Caco-2 (cell line): ENCODE data around the gene AGR2. TPM values are rescaled to one million over a fixed set of nuclear protein-coding genes. Genes with fewer than 3 reads are reported as not detected.

Experiments
- BruUV-seq: library from RNA; stranded (reverse); fragments of 400-500 nt; replicated peaks from 2 replicates; lab custom pipeline; 2021; lab: Mats Ljungman, UMichigan
- CTCF ChIA-PET: fragments of 300-600 bp; sonication (Branson Sonifier 250); formaldehyde crosslinking; loops from one replicate; lab custom pipeline; 2022; ENCODE audit warnings: antibody characterized with exemption; lab: Charles Lee
- POLR2A ChIA-PET: fragments of 300-600 bp; sonication (Branson Sonifier 250); formaldehyde crosslinking; loops from one replicate; lab custom pipeline; 2022; ENCODE audit warnings: antibody characterized with exemption; lab: Charles Lee
- DNase-seq, 2 experiments: peaks; one replicate each; pipeline versions ENCODE4 v3.0.0 to v3.0.0-alpha.2; 2020 to 2022
- H3K27me3 ChIP-seq: replicated peaks from 2 replicates; pipeline ENCODE4 v1.6.0; 2011; ENCODE audit warnings: low read length; ENCODE audit not compliant: control insufficient read depth, insufficient read depth
- H3K36me3 ChIP-seq: 2 replicates; pipeline ENCODE4 v1.5.1; 2011; ENCODE audit warnings: low read length; ENCODE audit not compliant: control insufficient read depth, insufficient read depth
- H3K4me1 ChIP-seq: fragments of 250-450 bp; sonication (Bioruptor Pico); 2 replicates; pipeline ENCODE4 v1.5.1; 2020; ENCODE audit warnings: mild to moderate bottlenecking
- H3K4me3 ChIP-seq: 2 replicates; pipeline ENCODE4 v1.5.1; 2011; ENCODE audit warnings: low read depth, mild to moderate bottlenecking, control low read depth, low read length
- H3K9me3 ChIP-seq: fragments of 250-450 bp; sonication (Bioruptor Pico); 2 replicates; pipeline ENCODE4 v1.5.1; 2020; ENCODE audit warnings: mild to moderate bottlenecking, moderate library complexity
- H3K27ac Mint-ChIP-seq: one replicate; pipeline ENCODE4 v1.8.0; 2022; ENCODE audit warnings: mixed read lengths; ENCODE audit not compliant: unreplicated experiment
- H3K27me3 Mint-ChIP-seq: one replicate; pipeline ENCODE4 v1.8.0; 2022; ENCODE audit warnings: mixed read lengths; ENCODE audit not compliant: insufficient read depth, unreplicated experiment
- H3K36me3 Mint-ChIP-seq: one replicate; pipeline ENCODE4 v1.8.0; 2022; ENCODE audit warnings: mild to moderate bottlenecking, mixed read lengths; ENCODE audit not compliant: insufficient read depth, unreplicated experiment
- H3K4me1 Mint-ChIP-seq: one replicate; pipeline ENCODE4 v1.8.0; 2022; ENCODE audit warnings: low read depth, mixed read lengths; ENCODE audit not compliant: unreplicated experiment
- H3K4me3 Mint-ChIP-seq: one replicate; pipeline ENCODE4 v1.8.0; 2022; ENCODE audit warnings: mild to moderate bottlenecking, moderate library complexity, mixed read lengths; ENCODE audit not compliant: unreplicated experiment
- H3K9me3 Mint-ChIP-seq: one replicate; pipeline ENCODE4 v1.8.0; 2022; ENCODE audit warnings: mixed read lengths; ENCODE audit not compliant: unreplicated experiment
- CTCF ChIP-seq, 2 experiments: fragments of 200-600 bp in 1 of 2; IDR thresholded peaks; 1 replicate in 1 of 2; 2 replicates in 1 of 2; pipeline versions ENCODE4 v1.5.1 to v1.8.0; 2011 to 2022; ENCODE audit warnings: antibody characterized with exemption in 1 of 2, control low read depth in 1 of 2, inconsistent platforms in 1 of 2, low read depth in 1 of 2, low read length in 1 of 2, mild to moderate bottlenecking in 1 of 2, moderate library complexity in 1 of 2; ENCODE audit not compliant: insufficient read depth in 1 of 2, severe bottlenecking in 1 of 2, unreplicated experiment in 1 of 2
- intact Hi-C: fragments of 100-400 bp; cut with micrococcal nuclease; formaldehyde crosslinking; loops from one replicate; pipeline ENCODE4 v1.10.0; 2022; ENCODE audit not compliant: unreplicated experiment
- total RNA-seq: library from RNA; stranded (reverse); gene quantifications from 2 replicates; pipeline ENCODE4 v1.2.3, GENCODE V29; 2022

The AGR2 gene
- total RNA-seq, 1 experiment from 2014 or later = 343 TPM

DNA sequence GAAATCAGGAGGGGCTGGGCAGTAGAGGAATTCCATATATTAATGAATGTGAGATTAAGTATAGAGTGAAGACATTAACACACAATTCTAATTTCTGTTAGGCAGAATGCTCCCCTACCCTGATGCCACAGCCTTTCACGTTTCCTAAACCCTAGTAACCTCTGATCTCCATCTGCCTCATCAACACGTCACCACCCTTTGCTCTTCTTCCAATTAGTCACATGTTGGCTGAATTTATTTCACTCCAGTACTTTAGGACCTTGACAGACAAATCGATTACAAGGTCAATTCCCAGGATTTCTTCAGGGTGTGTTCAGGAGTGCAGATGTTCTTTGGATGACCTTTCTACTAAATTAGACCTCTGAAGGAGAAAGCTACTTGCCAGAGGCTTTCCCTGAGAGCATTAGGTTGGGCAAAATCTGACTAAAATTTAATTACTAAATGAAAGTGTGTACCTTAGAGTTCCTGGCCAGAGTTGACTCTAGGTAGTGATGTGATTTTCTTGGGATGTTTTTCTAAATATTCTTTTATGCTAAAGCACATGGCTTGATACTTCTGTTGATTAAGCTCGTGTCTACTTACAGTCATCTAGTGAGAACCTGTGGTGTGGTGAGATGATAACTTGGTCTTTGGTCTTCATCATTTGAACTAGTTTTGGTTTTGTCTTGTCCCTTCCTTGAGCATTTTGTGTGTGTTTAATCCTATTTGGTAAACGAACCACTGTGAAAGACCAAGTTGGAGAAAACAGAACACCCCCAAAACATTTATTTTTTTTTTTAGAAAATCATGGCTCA is 12.7 kb downstream of the AGR2 start:
- no TSS peak for BruUV-seq
- Mint-ChIP-seq H3K4me1 (peaks cover 13% of the 10 kb centered on the region), H3K9me3 (no peaks in the 10 kb centered on the region), H3K4me3 (no peak overlapping the region), H3K36me3 (peaks cover 63% of the 10 kb centered on the region), H3K27ac (no peak overlapping the region), H3K27me3 (no peaks in the 10 kb centered on the region)
- no peak for TF ChIP-seq CTCF (IDR thresholded peaks at IDR 0.05; ENCODE audit: insufficient read depth in 1 of 2, low read depth in 1 of 2, low read length in 1 of 2, severe bottlenecking in 1 of 2, unreplicated experiment in 1 of 2)
- H3K9me3 ChIP-seq = no peaks in the 10 kb centered on the region
- CTCF ChIA-PET = no interaction called here
- no peak overlapping the region for H3K4me3 ChIP-seq
- intact Hi-C loops = loop anchor here (1.0 kb wide), 1 partner anchor 90 kb away; no protein-coding TSS in a partner anchor
- peaks cover 6% of the 10 kb centered on the region for H3K36me3 ChIP-seq
- no peak for DNase-seq
- H3K27me3 ChIP-seq = no peaks in the 10 kb centered on the region
- peaks cover 7% of the 10 kb centered on the region for H3K4me1 ChIP-seq
- POLR2A ChIA-PET = no interaction called here

DNA sequence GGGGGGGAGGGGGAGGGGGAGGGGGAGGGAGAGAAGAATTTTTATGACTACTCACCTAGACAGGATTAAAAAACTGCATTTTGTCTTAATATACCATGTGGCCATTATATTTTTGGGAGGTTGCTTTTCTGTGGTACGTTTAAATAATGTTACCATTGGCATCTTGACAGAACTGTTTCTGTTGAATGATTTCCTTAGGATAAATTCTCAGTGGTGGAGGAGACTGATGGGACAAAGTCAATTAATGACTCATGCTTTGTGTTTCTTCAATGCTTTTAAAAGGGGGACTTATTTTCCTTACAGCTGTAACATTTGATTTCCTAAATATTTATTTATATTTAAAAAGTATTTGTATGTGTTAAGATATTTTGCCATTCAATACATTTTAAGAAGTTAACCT is 13.7 kb downstream of the AGR2 start:
- no peaks in the 10 kb centered on the region for H3K9me3 Mint-ChIP-seq
- ChIA-PET CTCF (no interaction called here), POLR2A (no interaction called here)
- no peak for TF ChIP-seq CTCF (IDR thresholded peaks at IDR 0.05; ENCODE audit: insufficient read depth in 1 of 2, low read depth in 1 of 2, low read length in 1 of 2, severe bottlenecking in 1 of 2, unreplicated experiment in 1 of 2)
- peaks cover 13% of the 10 kb centered on the region for H3K4me1 Mint-ChIP-seq
- peaks cover 4% of the 10 kb centered on the region for H3K36me3 ChIP-seq
- peaks cover 55% of the 10 kb centered on the region for H3K36me3 Mint-ChIP-seq
- peaks cover 18% of the 10 kb centered on the region for H3K4me1 ChIP-seq
- no peak overlapping the region for H3K4me3 Mint-ChIP-seq
- no TSS peak for BruUV-seq
- no peaks in the 10 kb centered on the region for H3K9me3 ChIP-seq
- H3K27me3 Mint-ChIP-seq = no peaks in the 10 kb centered on the region
- no peak overlapping the region for H3K27ac Mint-ChIP-seq
- no peaks in the 10 kb centered on the region for H3K27me3 ChIP-seq
- intact Hi-C loops = no loop called here
- no peak for DNase-seq
- no peak overlapping the region for H3K4me3 ChIP-seq

- Mint-ChIP-seq H3K27me3 (no peaks in the 10 kb centered on the region), H3K27ac (no peak overlapping the region), H3K4me1 (peaks cover 9% of the 10 kb centered on the region), H3K4me3 (no peak overlapping the region), H3K36me3 (peaks cover 52% of the 10 kb centered on the region), H3K9me3 (no peaks in the 10 kb centered on the region)
- no TSS peak for BruUV-seq
- no peak for TF ChIP-seq CTCF (IDR thresholded peaks at IDR 0.05; ENCODE audit: insufficient read depth in 1 of 2, low read depth in 1 of 2, low read length in 1 of 2, severe bottlenecking in 1 of 2, unreplicated experiment in 1 of 2)
- Histone ChIP-seq H3K27me3 (no peaks in the 10 kb centered on the region), H3K36me3 (peaks cover 1% of the 10 kb centered on the region), H3K4me1 (peaks cover 27% of the 10 kb centered on the region), H3K9me3 (no peaks in the 10 kb centered on the region), H3K4me3 (no peak overlapping the region)
- ChIA-PET POLR2A (no interaction called here), CTCF (interaction anchor here (1.6 kb wide), 1 partner anchor 85 kb away, joined by 5 read pairs; no protein-coding TSS in a partner anchor)
- intact Hi-C loops = loop anchor here (2.0 kb wide), 1 partner anchor 84 kb away; no protein-coding TSS in a partner anchor
- DNase-seq = no peak
Observed at GRCh38 chr7:16787127-16787526, 17.7 kb downstream of the AGR2 start.
